Measurements from ENCODE around the gene CACNA1C.
"Not testable (repeated sequence)": the region's sequence is repeated elsewhere in the genome, so short reads cannot be mapped to it uniquely, and the experiment has no call there.

Gene CACNA1C

DNA sequence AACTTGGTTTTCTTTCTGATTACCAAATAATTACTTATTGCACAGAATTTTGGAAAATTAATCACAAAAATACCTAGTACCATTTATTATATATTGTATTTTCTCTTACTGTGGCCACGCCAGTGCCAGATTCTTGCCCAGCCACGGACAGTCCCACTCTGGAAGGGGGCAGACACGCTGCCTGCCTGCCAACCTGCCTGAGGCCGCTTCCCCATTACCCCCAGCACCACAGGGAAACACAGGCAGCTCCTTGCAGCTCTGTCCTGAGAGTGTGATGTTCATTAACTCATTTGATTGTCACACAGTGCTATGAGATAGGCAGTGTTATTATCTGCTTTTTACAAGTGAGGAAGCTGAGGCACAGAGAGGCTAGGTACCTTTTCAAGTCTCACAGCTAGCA is 46.8 kb downstream of the CACNA1C start:
- no peak for FAIRE-seq
- DNase-seq (ENCODE audit: insufficient read length, low spot score), result no peak
- TF ChIP-seq POU2F2 (IDR thresholded peaks at IDR 0.05; ENCODE audit: low read depth, low read length), result no peak
- TF ChIP-seq PAX5 (IDR thresholded peaks at IDR 0.05; ENCODE audit: insufficient read depth, low read length, severe bottlenecking), result no peak
- TF ChIP-seq SPI1 (IDR thresholded peaks at IDR 0.05; ENCODE audit: low read depth, low read length), result no peak
- TF ChIP-seq TAF1 (IDR thresholded peaks at IDR 0.05; ENCODE audit: low read depth, low read length), result no peak
- no peak for TF ChIP-seq POLR2A (IDR thresholded peaks at IDR 0.05; ENCODE audit: low read depth, low read length)
- TF ChIP-seq POLR2AphosphoS5 (IDR thresholded peaks at IDR 0.05; ENCODE audit: low read depth, low read length), result no peak

- FAIRE-seq, result no peak
- TF ChIP-seq TAF1 (IDR thresholded peaks at IDR 0.05; ENCODE audit: low read depth, low read length), result no peak
- no peak for TF ChIP-seq POLR2A (IDR thresholded peaks at IDR 0.05; ENCODE audit: low read depth, low read length)
- no peak for TF ChIP-seq PAX5 (IDR thresholded peaks at IDR 0.05; ENCODE audit: insufficient read depth, low read length, severe bottlenecking)
- no peak for TF ChIP-seq POLR2AphosphoS5 (IDR thresholded peaks at IDR 0.05; ENCODE audit: low read depth, low read length)
- no peak for TF ChIP-seq SPI1 (IDR thresholded peaks at IDR 0.05; ENCODE audit: low read depth, low read length)
- TF ChIP-seq POU2F2 (IDR thresholded peaks at IDR 0.05; ENCODE audit: low read depth, low read length), result no peak
Observed at GRCh38 chr12:2101359-2101758, 48.6 kb downstream of the CACNA1C start.

GRCh38 chr12:2101771-2102170 is 49.0 kb downstream of the CACNA1C start:
- FAIRE-seq (no peak), DNase-seq (ENCODE audit: insufficient read length, low spot score) (no peak)
- no peak for TF ChIP-seq POU2F2 (IDR thresholded peaks at IDR 0.05; ENCODE audit: low read depth, low read length)
- TF ChIP-seq POLR2AphosphoS5 (IDR thresholded peaks at IDR 0.05; ENCODE audit: low read depth, low read length), result no peak
- TF ChIP-seq TAF1 (IDR thresholded peaks at IDR 0.05; ENCODE audit: low read depth, low read length), result no peak
- TF ChIP-seq PAX5 (IDR thresholded peaks at IDR 0.05; ENCODE audit: insufficient read depth, low read length, severe bottlenecking), result no peak
- TF ChIP-seq POLR2A (IDR thresholded peaks at IDR 0.05; ENCODE audit: low read depth, low read length), result no peak
- no peak for TF ChIP-seq SPI1 (IDR thresholded peaks at IDR 0.05; ENCODE audit: low read depth, low read length)

More at GRCh38 chr12:2101359-2101758, 48.6 kb downstream of the CACNA1C start:
- DNase-seq (ENCODE audit: insufficient read length, low spot score), result no peak

DNA sequence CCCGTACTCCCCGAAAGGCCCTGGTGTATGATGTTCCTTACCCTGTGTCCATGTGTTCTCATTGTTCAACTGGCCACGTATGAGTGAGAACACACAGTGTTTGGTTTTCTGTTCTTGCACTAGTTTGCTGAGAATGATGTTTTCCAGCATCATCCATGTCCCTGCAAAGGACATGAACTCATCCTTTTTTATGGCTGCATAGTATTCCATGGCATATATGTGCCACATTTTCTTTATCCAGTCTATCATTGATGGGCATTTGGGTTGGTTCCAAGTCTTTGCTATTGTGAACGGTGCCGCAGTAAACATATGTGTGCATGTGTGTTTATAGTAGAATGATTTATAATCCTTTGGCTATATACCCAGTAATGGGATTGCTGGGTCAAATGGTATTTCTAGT is 49.9 kb downstream of the CACNA1C start:
- not testable (repeated sequence) for FAIRE-seq; DNase-seq (ENCODE audit: insufficient read length, low spot score)

GRCh38 chr12:2105387-2105786 is 52.6 kb downstream of the CACNA1C start:
- FAIRE-seq; DNase-seq (ENCODE audit: insufficient read length, low spot score): not testable (repeated sequence)

DNA sequence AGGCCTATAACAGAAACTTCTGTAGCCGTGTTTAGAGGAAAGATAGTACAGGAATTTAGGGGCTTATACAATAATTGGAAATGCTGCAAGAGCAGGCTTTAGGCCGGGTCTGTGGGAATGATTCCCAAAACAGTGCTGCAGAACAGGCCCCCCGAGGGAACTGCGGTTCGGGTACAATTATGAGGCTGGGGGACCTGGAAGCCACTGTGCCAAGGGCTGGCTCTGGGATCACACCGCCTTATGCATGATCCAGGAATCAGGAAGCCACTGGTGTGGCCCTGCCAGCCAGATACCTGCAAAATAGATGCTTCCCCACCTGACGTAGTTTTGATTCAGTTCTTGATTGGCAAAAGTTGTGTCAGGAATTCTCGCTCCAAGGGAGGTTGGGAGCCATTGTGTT is 55.4 kb downstream of the CACNA1C start:
- no peak for FAIRE-seq
- TF ChIP-seq TAF1 (IDR thresholded peaks at IDR 0.05; ENCODE audit: low read depth, low read length) (no peak), POLR2AphosphoS5 (IDR thresholded peaks at IDR 0.05; ENCODE audit: low read depth, low read length) (no peak), POU2F2 (IDR thresholded peaks at IDR 0.05; ENCODE audit: low read depth, low read length) (no peak), SPI1 (IDR thresholded peaks at IDR 0.05; ENCODE audit: low read depth, low read length) (no peak), PAX5 (IDR thresholded peaks at IDR 0.05; ENCODE audit: insufficient read depth, low read length, severe bottlenecking) (no peak), POLR2A (IDR thresholded peaks at IDR 0.05; ENCODE audit: low read depth, low read length) (no peak)
- DNase-seq (ENCODE audit: insufficient read length, low spot score), result no peak

GRCh38 chr12:2108975-2109671 is 56.3 kb downstream of the CACNA1C start:
- TF ChIP-seq TAF1 (IDR thresholded peaks at IDR 0.05; ENCODE audit: low read depth, low read length), result no peak
- TF ChIP-seq POLR2A (IDR thresholded peaks at IDR 0.05; ENCODE audit: low read depth, low read length), result no peak
- no peak for TF ChIP-seq PAX5 (IDR thresholded peaks at IDR 0.05; ENCODE audit: insufficient read depth, low read length, severe bottlenecking)
- no peak for TF ChIP-seq POLR2AphosphoS5 (IDR thresholded peaks at IDR 0.05; ENCODE audit: low read depth, low read length)
- no peak for TF ChIP-seq SPI1 (IDR thresholded peaks at IDR 0.05; ENCODE audit: low read depth, low read length)
- no peak for TF ChIP-seq POU2F2 (IDR thresholded peaks at IDR 0.05; ENCODE audit: low read depth, low read length)
- DNase-seq (ENCODE audit: insufficient read length, low spot score), result no peak
- FAIRE-seq, result no peak

GRCh38 chr12:2110127-2110526 is 57.3 kb downstream of the CACNA1C start:
- DNase-seq (ENCODE audit: insufficient read length, low spot score) (no peak), FAIRE-seq (no peak)
- no peak for TF ChIP-seq TAF1 (IDR thresholded peaks at IDR 0.05; ENCODE audit: low read depth, low read length)
- TF ChIP-seq POU2F2 (IDR thresholded peaks at IDR 0.05; ENCODE audit: low read depth, low read length), result no peak
- no peak for TF ChIP-seq POLR2AphosphoS5 (IDR thresholded peaks at IDR 0.05; ENCODE audit: low read depth, low read length)
- no peak for TF ChIP-seq POLR2A (IDR thresholded peaks at IDR 0.05; ENCODE audit: low read depth, low read length)
- TF ChIP-seq SPI1 (IDR thresholded peaks at IDR 0.05; ENCODE audit: low read depth, low read length), result no peak
- no peak for TF ChIP-seq PAX5 (IDR thresholded peaks at IDR 0.05; ENCODE audit: insufficient read depth, low read length, severe bottlenecking)

GRCh38 chr12:2110849-2111566 is 58.2 kb downstream of the CACNA1C start:
- FAIRE-seq, result no peak
- no peak for TF ChIP-seq SPI1 (IDR thresholded peaks at IDR 0.05; ENCODE audit: low read depth, low read length)
- TF ChIP-seq POU2F2 (IDR thresholded peaks at IDR 0.05; ENCODE audit: low read depth, low read length), result no peak
- TF ChIP-seq PAX5 (IDR thresholded peaks at IDR 0.05; ENCODE audit: insufficient read depth, low read length, severe bottlenecking), result no peak
- no peak for TF ChIP-seq POLR2A (IDR thresholded peaks at IDR 0.05; ENCODE audit: low read depth, low read length)
- TF ChIP-seq TAF1 (IDR thresholded peaks at IDR 0.05; ENCODE audit: low read depth, low read length), result no peak
- TF ChIP-seq POLR2AphosphoS5 (IDR thresholded peaks at IDR 0.05; ENCODE audit: low read depth, low read length), result no peak
- DNase-seq (ENCODE audit: insufficient read length, low spot score), result no peak

- FAIRE-seq (no peak), DNase-seq (ENCODE audit: insufficient read length, low spot score) (no peak)
- TF ChIP-seq POLR2AphosphoS5 (IDR thresholded peaks at IDR 0.05; ENCODE audit: low read depth, low read length) (no peak), POLR2A (IDR thresholded peaks at IDR 0.05; ENCODE audit: low read depth, low read length) (no peak), POU2F2 (IDR thresholded peaks at IDR 0.05; ENCODE audit: low read depth, low read length) (no peak), SPI1 (IDR thresholded peaks at IDR 0.05; ENCODE audit: low read depth, low read length) (no peak), TAF1 (IDR thresholded peaks at IDR 0.05; ENCODE audit: low read depth, low read length) (no peak), PAX5 (IDR thresholded peaks at IDR 0.05; ENCODE audit: insufficient read depth, low read length, severe bottlenecking) (no peak)
Observed at GRCh38 chr12:2111826-2112225, 59.0 kb downstream of the CACNA1C start.

Measured in GM12891 (cell line).